KOPT-K1 (cell line): ENCODE data around the gene EVX2.

ENCODE experiments used
- H3K27ac ChIP-seq: fragments of 200-600 bp; sonication (generic); 2 replicates; pipeline ENCODE4 v1.5.1; 2016; ENCODE audit warnings: antibody characterized with exemption, mild to moderate bottlenecking, low read depth, low read length; ENCODE audit not compliant: poor library complexity, severe bottlenecking
- H3K36me3 ChIP-seq: fragments of 200-600 bp; sonication (generic); 2 replicates; pipeline ENCODE4 v1.5.1; 2017; ENCODE audit warnings: antibody characterized with exemption, mild to moderate bottlenecking, low read length, moderate library complexity; ENCODE audit not compliant: insufficient read depth
- H3K9me3 ChIP-seq: fragments of 200-600 bp; sonication (generic); 2 replicates; pipeline ENCODE4 v1.5.1; 2017; ENCODE audit warnings: antibody characterized with exemption, low read length, mild to moderate bottlenecking; ENCODE audit not compliant: insufficient read depth, poor library complexity, severe bottlenecking

The EVX2 gene

GRCh38 chr2:176083796-176084261, at the start of gene EVX2:
EVX2 (minus strand) TSS chr2:176083962; CDS start chr2:176083776, 186 bp downstream.
- H3K27ac ChIP-seq, result no peak within 1 kb of the TSS
- no peaks in the 10 kb centered on the region for H3K36me3 ChIP-seq
- peaks cover 9% of the 10 kb centered on the region for H3K9me3 ChIP-seq

DNA sequence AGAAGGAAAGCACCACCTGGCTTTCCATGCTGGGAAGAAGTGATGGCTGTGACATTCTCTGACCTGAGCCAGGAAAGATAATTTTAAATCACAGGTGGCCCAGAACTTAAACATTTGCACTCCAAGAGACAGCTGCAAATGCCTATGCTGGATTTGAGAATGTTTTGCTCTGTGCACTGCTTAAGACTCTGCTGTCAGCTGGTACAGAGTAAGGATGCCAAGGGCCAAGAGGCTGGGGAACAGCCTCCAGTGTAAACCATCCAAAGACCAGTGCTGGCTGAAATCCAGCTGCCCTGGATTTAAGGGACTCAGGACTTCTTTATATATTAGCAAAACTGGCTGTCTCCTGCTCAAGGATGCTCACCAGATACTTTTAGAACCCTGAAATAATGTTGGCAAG, 49.6 kb upstream of the EVX2 start:
- Histone ChIP-seq H3K36me3 (no peaks in the 10 kb centered on the region), H3K27ac (no peak overlapping the region), H3K9me3 (no peaks in the 10 kb centered on the region)

DNA sequence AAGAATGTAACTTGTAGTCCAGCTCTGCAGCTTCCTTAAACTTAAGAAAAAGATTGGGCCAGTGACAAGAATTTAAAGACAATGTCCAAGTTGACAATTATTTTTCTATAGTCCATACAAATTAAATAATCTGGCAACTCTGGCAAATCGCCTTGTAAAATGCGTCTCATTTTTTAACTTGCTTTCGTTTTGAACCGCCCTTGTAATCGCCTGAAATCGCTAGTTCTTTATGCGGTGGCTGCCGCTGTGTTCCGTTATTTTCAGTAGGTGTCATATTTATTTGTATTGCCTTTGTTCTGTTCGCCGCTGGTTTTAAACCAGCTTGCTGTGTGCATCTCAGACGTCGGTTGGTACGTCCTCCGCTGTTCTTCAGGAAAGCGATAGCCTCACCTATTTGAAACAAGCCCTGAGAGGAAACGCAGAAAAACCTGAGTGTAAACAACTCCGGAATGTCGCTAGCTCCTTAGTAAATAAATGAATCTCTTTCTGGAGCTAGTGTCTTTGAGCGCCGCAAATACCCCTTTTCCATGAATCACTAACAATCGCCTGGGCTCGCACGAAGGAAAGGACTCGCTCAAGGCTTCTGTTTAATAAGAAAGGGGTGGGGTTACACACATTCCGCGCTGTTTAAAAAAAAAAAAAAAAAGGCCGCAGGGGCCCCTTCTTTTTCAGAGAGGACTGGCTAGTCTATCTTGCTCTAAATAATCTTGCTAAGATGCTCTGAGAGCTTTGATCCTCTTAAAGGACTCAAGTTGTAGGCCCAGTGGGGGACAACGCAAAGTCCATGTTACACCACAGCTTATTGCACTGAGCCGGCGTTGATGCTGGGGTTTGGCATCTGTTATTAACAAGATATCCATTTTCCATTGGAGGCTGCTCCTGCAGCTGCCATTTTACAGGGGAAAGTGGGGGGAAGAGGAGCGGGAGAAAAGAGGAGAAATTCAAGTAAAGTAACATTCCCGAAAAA, 48.7 kb upstream of the EVX2 start:
- Histone ChIP-seq H3K36me3 (no peaks in the 10 kb centered on the region), H3K27ac (no peak overlapping the region), H3K9me3 (no peaks in the 10 kb centered on the region)

DNA sequence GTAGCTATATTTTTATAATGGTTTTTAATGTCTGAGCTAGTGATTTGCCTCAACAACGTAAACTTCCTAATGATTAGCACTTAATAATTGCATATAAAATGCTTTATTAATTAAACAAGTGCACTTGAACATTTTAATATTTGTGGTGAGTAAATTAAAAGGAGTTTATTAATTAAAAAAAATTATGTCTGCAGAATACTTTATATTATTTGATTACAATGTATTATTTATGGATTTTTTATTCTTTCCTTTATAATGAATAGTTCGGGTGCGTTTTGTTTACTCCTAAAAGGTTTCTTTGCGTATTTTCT, 48.0 kb upstream of the EVX2 start:
- H3K27ac ChIP-seq, result no peak overlapping the region
- no peaks in the 10 kb centered on the region for H3K9me3 ChIP-seq
- no peaks in the 10 kb centered on the region for H3K36me3 ChIP-seq

GRCh38 chr2:176130957-176131847, 47.4 kb upstream of the EVX2 start:
- Histone ChIP-seq H3K27ac (no peak overlapping the region), H3K36me3 (no peaks in the 10 kb centered on the region)

GRCh38 chr2:176130147-176130956, 46.6 kb upstream of the EVX2 start:
- Histone ChIP-seq H3K9me3 (no peaks in the 10 kb centered on the region), H3K27ac (no peak overlapping the region), H3K36me3 (no peaks in the 10 kb centered on the region)

More at GRCh38 chr2:176130957-176131847, 47.4 kb upstream of the EVX2 start:
- H3K9me3 ChIP-seq, result no peaks in the 10 kb centered on the region

GRCh38 chr2:176129813-176130146, 46.0 kb upstream of the EVX2 start:
- Histone ChIP-seq H3K27ac (no peak overlapping the region), H3K9me3 (no peaks in the 10 kb centered on the region), H3K36me3 (no peaks in the 10 kb centered on the region)

- H3K27ac ChIP-seq, result no peak within 1 kb of the TSS
- no peaks in the 10 kb centered on the region for H3K36me3 ChIP-seq
- no peaks in the 10 kb centered on the region for H3K9me3 ChIP-seq
Observed at GRCh38 chr2:176128982-176129796, 45.4 kb upstream of the EVX2 start, which contains the start of gene HOXD8. HOXD8 (plus strand) TSS chr2:176129705; CDS start chr2:176130367, 662 bp downstream.

GRCh38 chr2:176128172-176128981, 44.6 kb upstream of the EVX2 start:
- Histone ChIP-seq H3K27ac (no peak overlapping the region), H3K36me3 (no peaks in the 10 kb centered on the region), H3K9me3 (no peaks in the 10 kb centered on the region)

DNA sequence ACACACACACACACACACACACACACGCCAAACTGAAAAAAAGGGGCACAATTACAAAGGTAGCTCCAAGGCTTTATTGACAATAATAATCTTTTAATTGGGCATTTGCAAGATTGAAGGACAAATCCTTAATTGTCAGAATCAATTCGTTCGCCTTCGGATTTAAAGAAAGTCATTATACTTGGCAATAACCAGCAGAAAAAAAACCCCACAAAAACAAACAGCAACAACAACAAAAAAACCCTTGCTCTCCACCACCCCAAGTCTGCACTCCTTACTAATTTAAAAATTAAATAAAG, 44.0 kb upstream of the EVX2 start:
- Histone ChIP-seq H3K27ac (no peak overlapping the region), H3K36me3 (no peaks in the 10 kb centered on the region), H3K9me3 (no peaks in the 10 kb centered on the region)

- H3K27ac ChIP-seq, result no peak overlapping the region
- no peaks in the 10 kb centered on the region for H3K9me3 ChIP-seq
- H3K36me3 ChIP-seq, result no peaks in the 10 kb centered on the region
Observed at GRCh38 chr2:176126929-176127773, 43.4 kb upstream of the EVX2 start.

- H3K27ac ChIP-seq, result no peak overlapping the region
- H3K9me3 ChIP-seq, result no peaks in the 10 kb centered on the region
- H3K36me3 ChIP-seq, result no peaks in the 10 kb centered on the region
Observed at GRCh38 chr2:176125772-176126054, 42.0 kb upstream of the EVX2 start.
